Prostate gland (tissue), 2 donors: ENCODE results near the gene SMIM3. TPM values are rescaled to one million over a fixed set of nuclear protein-coding genes. Genes with fewer than 3 reads are reported as not detected.

Experiments used
- DNase-seq: peaks from one replicate; pipeline ENCODE4 v3.0.0-alpha.2; 2019; ENCODE audit warnings: low spot score
- H3K27ac ChIP-seq, 2 donors: fragments of 200-600 bp; sonication (generic); 2 replicates each; pipeline ENCODE4 v1.5.1; 2017 to 2019
- H3K27me3 ChIP-seq: fragments of 200-600 bp; sonication (generic); replicated peaks from 2 replicates; pipeline ENCODE4 v1.5.1; 2019; ENCODE audit not compliant: insufficient read depth
- H3K36me3 ChIP-seq, 2 donors: fragments of 200-600 bp; sonication (generic); 1 replicate in 1 of 2; 2 replicates in 1 of 2; pipeline versions ENCODE4 v1.5.1 to v1.8.1; 2017 to 2019
- H3K4me1 ChIP-seq: fragments of 200-600 bp; sonication (generic); replicated peaks from 2 replicates; pipeline ENCODE4 v1.5.1; 2019
- H3K4me3 ChIP-seq, 2 donors: fragments of 200-600 bp; sonication (generic); 2 replicates each; pipeline ENCODE4 v1.5.1; 2017 to 2019
- H3K9me3 ChIP-seq: fragments of 200-600 bp; sonication (generic); 2 replicates; pipeline ENCODE4 v1.5.1; 2017
- POLR2A ChIP-seq: fragments of 450-650 bp; IDR thresholded peaks from one replicate; pipeline ENCODE4 v1.6.1; 2016; ENCODE audit warnings: antibody characterized with exemption, mild to moderate bottlenecking
- POLR2AphosphoS5 ChIP-seq: sonication (generic); formaldehyde crosslinking; IDR thresholded peaks from one replicate; pipeline ENCODE4 v1.6.1; 2017; ENCODE audit warnings: antibody characterized with exemption
- WGBS: methylation state at CpG from one replicate; pipeline ENCODE4 v1.1.5; 2018; 5-methylcytosine and 5-hydroxymethylcytosine counted together
- intact Hi-C: fragments of 100-400 bp; cut with DNase I; formaldehyde crosslinking; loops from one replicate; pipeline ENCODE4 v1.14.2; 2022
- total RNA-seq, 2 donors: library from RNA; depleted of rRNA; stranded (reverse); fragments of >200 nt; gene quantifications; one replicate each; pipeline ENCODE4 v1.1.0, GENCODE V29; 2016
- TF ChIP-seq, protein P1 (sequence below), 4 experiments: fragments of 200-600 bp in 2 of 4; fragments of 450-650 bp in 2 of 4; sonication (generic) in 2 of 4; IDR thresholded peaks; 1 replicate in 3 of 4; 2 replicates in 1 of 4; pipeline ENCODE4 v1.5.1; 2016 to 2019; ENCODE audit warnings: antibody characterized with exemption in 4 of 4, mild to moderate bottlenecking in 2 of 4, moderate library complexity in 2 of 4

SMIM3 gene
- total RNA-seq, 2 donors from 2014 or later: 21.2 to 26.5 TPM

GRCh38 chr5:150765799-150766169 is 12.8 kb upstream of the SMIM3 start:
- intact Hi-C loops: no loop called here
- H3K4me1 ChIP-seq: no peaks in the 10 kb centered on the region
- no peak overlapping the region for H3K4me3 ChIP-seq
- H3K27ac ChIP-seq: no peak overlapping the region
- H3K9me3 ChIP-seq: no peaks in the 10 kb centered on the region
- TF ChIP-seq POLR2A: no peak
- no peak for TF ChIP-seq POLR2AphosphoS5
- TF ChIP-seq, protein P1, sequence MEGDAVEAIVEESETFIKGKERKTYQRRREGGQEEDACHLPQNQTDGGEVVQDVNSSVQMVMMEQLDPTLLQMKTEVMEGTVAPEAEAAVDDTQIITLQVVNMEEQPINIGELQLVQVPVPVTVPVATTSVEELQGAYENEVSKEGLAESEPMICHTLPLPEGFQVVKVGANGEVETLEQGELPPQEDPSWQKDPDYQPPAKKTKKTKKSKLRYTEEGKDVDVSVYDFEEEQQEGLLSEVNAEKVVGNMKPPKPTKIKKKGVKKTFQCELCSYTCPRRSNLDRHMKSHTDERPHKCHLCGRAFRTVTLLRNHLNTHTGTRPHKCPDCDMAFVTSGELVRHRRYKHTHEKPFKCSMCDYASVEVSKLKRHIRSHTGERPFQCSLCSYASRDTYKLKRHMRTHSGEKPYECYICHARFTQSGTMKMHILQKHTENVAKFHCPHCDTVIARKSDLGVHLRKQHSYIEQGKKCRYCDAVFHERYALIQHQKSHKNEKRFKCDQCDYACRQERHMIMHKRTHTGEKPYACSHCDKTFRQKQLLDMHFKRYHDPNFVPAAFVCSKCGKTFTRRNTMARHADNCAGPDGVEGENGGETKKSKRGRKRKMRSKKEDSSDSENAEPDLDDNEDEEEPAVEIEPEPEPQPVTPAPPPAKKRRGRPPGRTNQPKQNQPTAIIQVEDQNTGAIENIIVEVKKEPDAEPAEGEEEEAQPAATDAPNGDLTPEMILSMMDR (IDR thresholded peaks at IDR 0.05): no peak
- H3K36me3 ChIP-seq: no peaks in the 10 kb centered on the region
- 94% methylated on average over 1 of the region's 1 CpG for WGBS
- no peak for DNase-seq
- H3K27me3 ChIP-seq: no peaks in the 10 kb centered on the region

- no peak overlapping the region for H3K4me3 ChIP-seq
- H3K27ac ChIP-seq: no peak overlapping the region
- H3K36me3 ChIP-seq: no peaks in the 10 kb centered on the region
- intact Hi-C loops: no loop called here
- H3K9me3 ChIP-seq: no peaks in the 10 kb centered on the region
- TF ChIP-seq POLR2AphosphoS5: no peak
- TF ChIP-seq, protein P1 (IDR thresholded peaks at IDR 0.05): no peak
- TF ChIP-seq POLR2A: no peak
- 68% methylated on average over 2 of the region's 2 CpGs for WGBS
- no peak for DNase-seq
- H3K4me1 ChIP-seq: no peaks in the 10 kb centered on the region
- no peaks in the 10 kb centered on the region for H3K27me3 ChIP-seq
Measured at GRCh38 chr5:150766251-150766650, 12.3 kb upstream of the SMIM3 start.

- Histone ChIP-seq H3K27me3 (no peaks in the 10 kb centered on the region), H3K4me1 (no peaks in the 10 kb centered on the region), H3K27ac (no peak overlapping the region), H3K36me3 (no peaks in the 10 kb centered on the region), H3K9me3 (no peaks in the 10 kb centered on the region), H3K4me3 (no peak overlapping the region)
- WGBS: 73% methylated on average over 1 of the region's 1 CpG
- intact Hi-C loops: no loop called here
- TF ChIP-seq, protein P1 (IDR thresholded peaks at IDR 0.05): no peak
- TF ChIP-seq POLR2AphosphoS5 (no peak), POLR2A (no peak)
- no peak for DNase-seq
Measured at GRCh38 chr5:150771034-150771795, 7.3 kb upstream of the SMIM3 start.

DNA sequence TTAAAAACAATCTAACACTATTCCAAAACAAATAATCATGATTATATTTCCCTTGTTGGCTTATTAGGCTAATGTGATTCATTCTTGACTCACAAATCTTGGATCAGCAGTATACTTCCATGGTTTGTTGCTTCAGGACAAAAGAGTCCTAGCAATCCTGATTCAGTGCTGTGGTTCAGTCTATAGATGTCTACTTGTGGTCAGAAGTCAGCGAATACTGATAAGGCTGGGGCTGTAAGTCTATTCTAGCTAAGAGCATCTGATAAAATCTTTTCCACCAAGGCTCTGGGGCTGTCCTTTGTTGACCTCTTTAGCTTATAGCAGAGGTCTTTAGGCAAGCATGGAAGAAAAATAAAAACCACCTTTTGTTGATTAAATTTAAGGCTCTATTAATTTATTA is 4.4 kb upstream of the SMIM3 start:
- TF ChIP-seq POLR2AphosphoS5: no peak
- TF ChIP-seq, protein P1 (IDR thresholded peaks at IDR 0.05): no peak
- no peak for TF ChIP-seq POLR2A
- WGBS: 78% methylated on average over 1 of the region's 1 CpG
- Histone ChIP-seq H3K36me3 (no peaks in the 10 kb centered on the region), H3K4me3 (no peak overlapping the region), H3K27me3 (no peaks in the 10 kb centered on the region), H3K9me3 (no peaks in the 10 kb centered on the region), H3K27ac (no peak overlapping the region), H3K4me1 (no peaks in the 10 kb centered on the region)
- intact Hi-C loops: no loop called here
- no peak for DNase-seq

- 62% methylated on average over 3 of the region's 3 CpGs for WGBS
- Histone ChIP-seq H3K27me3 (no peaks in the 10 kb centered on the region), H3K9me3 (no peaks in the 10 kb centered on the region)
Measured at GRCh38 chr5:150777685-150778084, 872 bp upstream of the SMIM3 start.

More at GRCh38 chr5:150777685-150778084, 872 bp upstream of the SMIM3 start:
- peaks cover 5% of the 10 kb centered on the region for H3K4me1 ChIP-seq
- TF ChIP-seq, protein P1 (IDR thresholded peaks at IDR 0.05): no peak
- TF ChIP-seq POLR2A (no peak), POLR2AphosphoS5 (no peak)
- no peaks in the 10 kb centered on the region for H3K36me3 ChIP-seq
- no peak for DNase-seq
- peak overlapping the region; percentile 86 to 88 for H3K27ac ChIP-seq
- intact Hi-C loops: loop anchor here (2.0 kb wide), 2 partner anchors 19 to 77 kb away; partner anchors contain the start of genes DCTN4 and RBM22
- peak overlapping the region in 1 of 2 donors; percentile 68 for H3K4me3 ChIP-seq
